ENCODE measurements around the gene QRSL1. TPM values are rescaled to one million over a fixed set of nuclear protein-coding genes. Genes with fewer than 3 reads are reported as not detected.

QRSL1 gene
- total and polyA plus RNA-seq, 7 donors = 8.3 to 15.6 (median 9.4) TPM

GRCh38 chr6:106637051-106637716, 7.8 kb downstream of the QRSL1 start:
- intact Hi-C loops (cut with DNase I) = no loop called here
- Histone ChIP-seq H3K4me1 (no peaks in the 10 kb centered on the region), H3K4me3 (no peak overlapping the region), H3K27me3 (no peaks in the 10 kb centered on the region), H3K36me3 (peaks cover 0 to 15% (median 0%) of the 10 kb centered on the region in 4 donors), H3K9me3 (no peaks in the 10 kb centered on the region), H3K27ac (no peak overlapping the region)
- no peak for DNase-seq
- no peak for TF ChIP-seq EP300 (IDR thresholded peaks at IDR 0.05)
- no peak for TF ChIP-seq POLR2A (IDR thresholded peaks at IDR 0.05)
- TF ChIP-seq POLR2AphosphoS5 (IDR thresholded peaks at IDR 0.05) = no peak
- TF ChIP-seq CTCF (IDR thresholded peaks at IDR 0.05) = no peak
- 51 to 79% methylated on average over 7 of the region's 7 CpGs for WGBS, 2 donors

- H3K27me3 ChIP-seq = no peaks in the 10 kb centered on the region
- TF ChIP-seq POLR2AphosphoS5 (IDR thresholded peaks at IDR 0.05) = no peak
- TF ChIP-seq EP300 (IDR thresholded peaks at IDR 0.05) = no peak
- TF ChIP-seq POLR2A (IDR thresholded peaks at IDR 0.05) = no peak
- TF ChIP-seq CTCF (IDR thresholded peaks at IDR 0.05) = no peak
- H3K4me3 ChIP-seq = no peak overlapping the region
- H3K27ac ChIP-seq = no peak overlapping the region
- H3K9me3 ChIP-seq = no peaks in the 10 kb centered on the region
- intact Hi-C loops (cut with DNase I) = no loop called here
- 57 to 75% methylated on average over 6 of the region's 6 CpGs for WGBS, 2 donors
- H3K4me1 ChIP-seq = no peaks in the 10 kb centered on the region
- H3K36me3 ChIP-seq = peaks cover 0 to 22% (median 0%) of the 10 kb centered on the region in 4 donors
- no peak for DNase-seq
Observed at GRCh38 chr6:106637717-106638341, 8.5 kb downstream of the QRSL1 start.

- intact Hi-C loops (cut with DNase I) = no loop called here
- TF ChIP-seq EP300 (IDR thresholded peaks at IDR 0.05) (no peak), CTCF (IDR thresholded peaks at IDR 0.05) (no peak), POLR2A (IDR thresholded peaks at IDR 0.05) (no peak), POLR2AphosphoS5 (IDR thresholded peaks at IDR 0.05) (no peak)
- peaks cover 0 to 42% (median 4%) of the 10 kb centered on the region in 4 donors for H3K36me3 ChIP-seq
- no peak overlapping the region for H3K27ac ChIP-seq
- H3K9me3 ChIP-seq = no peaks in the 10 kb centered on the region
- DNase-seq = no peak
- no peaks in the 10 kb centered on the region for H3K27me3 ChIP-seq
- no peaks in the 10 kb centered on the region for H3K4me1 ChIP-seq
- H3K4me3 ChIP-seq = no peak overlapping the region
- 72 to 77% methylated on average over 4 of the region's 4 CpGs for WGBS, 2 donors
Observed at GRCh38 chr6:106639812-106640211, 10.4 kb downstream of the QRSL1 start.

GRCh38 chr6:106642476-106642875, 13.1 kb downstream of the QRSL1 start:
- Histone ChIP-seq H3K27ac (no peak overlapping the region), H3K4me3 (no peak overlapping the region), H3K36me3 (peaks cover 0 to 59% (median 10%) of the 10 kb centered on the region in 4 donors), H3K27me3 (no peaks in the 10 kb centered on the region), H3K4me1 (no peaks in the 10 kb centered on the region), H3K9me3 (no peaks in the 10 kb centered on the region)
- no peak for DNase-seq
- TF ChIP-seq POLR2AphosphoS5 (IDR thresholded peaks at IDR 0.05) (no peak), EP300 (IDR thresholded peaks at IDR 0.05) (no peak)
- intact Hi-C loops (cut with DNase I) = no loop called here
- WGBS, 2 donors = 96 to 97% methylated on average over 4 of the region's 4 CpGs

- H3K9me3 ChIP-seq = no peaks in the 10 kb centered on the region
- WGBS, 2 donors = 97 to 99% methylated on average over 2 of the region's 2 CpGs
- H3K27ac ChIP-seq = no peak overlapping the region
- no peak for DNase-seq
- TF ChIP-seq CTCF (IDR thresholded peaks at IDR 0.05) (no peak), POLR2A (IDR thresholded peaks at IDR 0.05) (no peak), EP300 (IDR thresholded peaks at IDR 0.05) (no peak), POLR2AphosphoS5 (IDR thresholded peaks at IDR 0.05) (no peak)
- peaks cover 0 to 60% (median 10%) of the 10 kb centered on the region in 4 donors for H3K36me3 ChIP-seq
- no peaks in the 10 kb centered on the region for H3K27me3 ChIP-seq
- no peak overlapping the region for H3K4me3 ChIP-seq
- intact Hi-C loops (cut with DNase I) = no loop called here
- H3K4me1 ChIP-seq = no peaks in the 10 kb centered on the region
Observed at GRCh38 chr6:106643061-106643460, 13.7 kb downstream of the QRSL1 start.
